Testis (tissue), 2 donors: Measurements from ENCODE around the gene SDCBP2.

ENCODE experiments used
- CTCF ChIP-seq, 3 experiments: fragments of 450-650 bp in 2 of 3; fragments of 200-600 bp in 1 of 3; sonication (generic) in 1 of 3; IDR thresholded peaks; one replicate each; pipeline ENCODE4 v1.5.1; 2016 to 2019; ENCODE audit warnings: antibody characterized with exemption in 3 of 3, mild to moderate bottlenecking in 2 of 3, moderate library complexity in 1 of 3
- POLR2A ChIP-seq: fragments of 450-650 bp; IDR thresholded peaks from one replicate; pipeline ENCODE4 v1.6.1; 2017; ENCODE audit warnings: antibody characterized with exemption, mild to moderate bottlenecking, moderate library complexity

- TF ChIP-seq POLR2A (peak; percentile 77), CTCF (IDR thresholded peaks at IDR 0.05) (peak; percentile 12 to 34 (median 31))
These were observed 3.5 kb downstream of the SDCBP2 start for GRCh38 chr20:1325173-1326030.
